ENCODE data around the gene TRPM2. TPM values are rescaled to one million over a fixed set of nuclear protein-coding genes. Genes with fewer than 3 reads are reported as not detected.

The TRPM2 gene
- total and polyA plus RNA-seq, 2 of the 13 experiments (the other 11 are each of a cell fraction or from before 2014, with no cell fraction given) = 0.07 to 0.20 TPM

DNA sequence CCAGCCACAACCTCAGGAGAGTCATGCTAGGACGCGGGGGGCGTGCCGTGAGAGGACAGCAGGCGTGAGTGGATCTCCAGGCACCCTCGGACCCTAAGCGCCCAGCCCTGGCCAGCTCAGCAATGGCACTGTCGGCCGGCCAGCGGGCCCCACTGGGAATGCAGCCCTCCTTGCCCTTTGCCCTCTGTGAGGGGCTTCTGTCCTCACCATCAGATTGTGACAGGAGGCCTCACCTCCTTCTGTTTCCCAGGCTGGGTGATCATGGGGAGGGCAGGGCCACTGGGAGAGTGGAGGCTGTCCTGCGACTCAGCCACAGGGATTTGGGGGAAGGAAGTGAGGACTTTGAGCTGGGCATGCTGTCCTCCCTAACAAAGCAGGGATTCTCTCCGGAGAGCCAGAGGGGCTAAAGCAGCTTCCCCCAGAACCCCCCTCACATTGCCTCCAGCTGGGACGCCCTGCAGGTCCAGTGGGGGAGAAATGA lies 95.3 kb downstream of the TRPM2 start (continued):
- TF ChIP-seq KMT2B (CRISPR knock-in tag; IDR thresholded peaks at IDR 0.05) = 0 out of 2 replicates have a peak, but pooled peaks have one; percentile 23
- TF ChIP-seq SALL2 (CRISPR knock-in tag; IDR thresholded peaks at IDR 0.05) = no peak
- TF ChIP-seq, protein P1, sequence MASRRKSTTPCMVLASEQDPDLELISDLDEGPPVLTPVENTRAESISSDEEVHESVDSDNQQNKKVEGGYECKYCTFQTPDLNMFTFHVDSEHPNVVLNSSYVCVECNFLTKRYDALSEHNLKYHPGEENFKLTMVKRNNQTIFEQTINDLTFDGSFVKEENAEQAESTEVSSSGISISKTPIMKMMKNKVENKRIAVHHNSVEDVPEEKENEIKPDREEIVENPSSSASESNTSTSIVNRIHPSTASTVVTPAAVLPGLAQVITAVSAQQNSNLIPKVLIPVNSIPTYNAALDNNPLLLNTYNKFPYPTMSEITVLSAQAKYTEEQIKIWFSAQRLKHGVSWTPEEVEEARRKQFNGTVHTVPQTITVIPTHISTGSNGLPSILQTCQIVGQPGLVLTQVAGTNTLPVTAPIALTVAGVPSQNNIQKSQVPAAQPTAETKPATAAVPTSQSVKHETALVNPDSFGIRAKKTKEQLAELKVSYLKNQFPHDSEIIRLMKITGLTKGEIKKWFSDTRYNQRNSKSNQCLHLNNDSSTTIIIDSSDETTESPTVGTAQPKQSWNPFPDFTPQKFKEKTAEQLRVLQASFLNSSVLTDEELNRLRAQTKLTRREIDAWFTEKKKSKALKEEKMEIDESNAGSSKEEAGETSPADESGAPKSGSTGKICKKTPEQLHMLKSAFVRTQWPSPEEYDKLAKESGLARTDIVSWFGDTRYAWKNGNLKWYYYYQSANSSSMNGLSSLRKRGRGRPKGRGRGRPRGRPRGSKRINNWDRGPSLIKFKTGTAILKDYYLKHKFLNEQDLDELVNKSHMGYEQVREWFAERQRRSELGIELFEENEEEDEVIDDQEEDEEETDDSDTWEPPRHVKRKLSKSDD (CRISPR knock-in tag; IDR thresholded peaks at IDR 0.05; ENCODE audit: low read depth) = no peak
- TF ChIP-seq RFXAP (CRISPR knock-in tag; IDR thresholded peaks at IDR 0.05; ENCODE audit: borderline replicate concordance) = no peak
- no peak for TF ChIP-seq U2AF2 (IDR thresholded peaks at IDR 0.05; ENCODE audit: low read depth, low read length)
- TF ChIP-seq, protein P2, sequence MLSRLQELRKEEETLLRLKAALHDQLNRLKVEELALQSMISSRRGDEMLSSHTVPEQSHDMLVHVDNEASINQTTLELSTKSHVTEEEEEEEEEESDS (CRISPR knock-in tag; IDR thresholded peaks at IDR 0.05; ENCODE audit: borderline replicate concordance) = no peak
- TF ChIP-seq, protein P3, sequence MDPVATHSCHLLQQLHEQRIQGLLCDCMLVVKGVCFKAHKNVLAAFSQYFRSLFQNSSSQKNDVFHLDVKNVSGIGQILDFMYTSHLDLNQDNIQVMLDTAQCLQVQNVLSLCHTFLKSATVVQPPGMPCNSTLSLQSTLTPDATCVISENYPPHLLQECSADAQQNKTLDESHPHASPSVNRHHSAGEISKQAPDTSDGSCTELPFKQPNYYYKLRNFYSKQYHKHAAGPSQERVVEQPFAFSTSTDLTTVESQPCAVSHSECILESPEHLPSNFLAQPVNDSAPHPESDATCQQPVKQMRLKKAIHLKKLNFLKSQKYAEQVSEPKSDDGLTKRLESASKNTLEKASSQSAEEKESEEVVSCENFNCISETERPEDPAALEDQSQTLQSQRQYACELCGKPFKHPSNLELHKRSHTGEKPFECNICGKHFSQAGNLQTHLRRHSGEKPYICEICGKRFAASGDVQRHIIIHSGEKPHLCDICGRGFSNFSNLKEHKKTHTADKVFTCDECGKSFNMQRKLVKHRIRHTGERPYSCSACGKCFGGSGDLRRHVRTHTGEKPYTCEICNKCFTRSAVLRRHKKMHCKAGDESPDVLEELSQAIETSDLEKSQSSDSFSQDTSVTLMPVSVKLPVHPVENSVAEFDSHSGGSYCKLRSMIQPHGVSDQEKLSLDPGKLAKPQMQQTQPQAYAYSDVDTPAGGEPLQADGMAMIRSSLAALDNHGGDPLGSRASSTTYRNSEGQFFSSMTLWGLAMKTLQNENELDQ (CRISPR knock-in tag; IDR thresholded peaks at IDR 0.05; ENCODE audit: borderline replicate concordance) = no peak
- no peak for TF ChIP-seq SNRNP70 (IDR thresholded peaks at IDR 0.05; ENCODE audit: low read depth, low read length)
- TF ChIP-seq, protein P4, sequence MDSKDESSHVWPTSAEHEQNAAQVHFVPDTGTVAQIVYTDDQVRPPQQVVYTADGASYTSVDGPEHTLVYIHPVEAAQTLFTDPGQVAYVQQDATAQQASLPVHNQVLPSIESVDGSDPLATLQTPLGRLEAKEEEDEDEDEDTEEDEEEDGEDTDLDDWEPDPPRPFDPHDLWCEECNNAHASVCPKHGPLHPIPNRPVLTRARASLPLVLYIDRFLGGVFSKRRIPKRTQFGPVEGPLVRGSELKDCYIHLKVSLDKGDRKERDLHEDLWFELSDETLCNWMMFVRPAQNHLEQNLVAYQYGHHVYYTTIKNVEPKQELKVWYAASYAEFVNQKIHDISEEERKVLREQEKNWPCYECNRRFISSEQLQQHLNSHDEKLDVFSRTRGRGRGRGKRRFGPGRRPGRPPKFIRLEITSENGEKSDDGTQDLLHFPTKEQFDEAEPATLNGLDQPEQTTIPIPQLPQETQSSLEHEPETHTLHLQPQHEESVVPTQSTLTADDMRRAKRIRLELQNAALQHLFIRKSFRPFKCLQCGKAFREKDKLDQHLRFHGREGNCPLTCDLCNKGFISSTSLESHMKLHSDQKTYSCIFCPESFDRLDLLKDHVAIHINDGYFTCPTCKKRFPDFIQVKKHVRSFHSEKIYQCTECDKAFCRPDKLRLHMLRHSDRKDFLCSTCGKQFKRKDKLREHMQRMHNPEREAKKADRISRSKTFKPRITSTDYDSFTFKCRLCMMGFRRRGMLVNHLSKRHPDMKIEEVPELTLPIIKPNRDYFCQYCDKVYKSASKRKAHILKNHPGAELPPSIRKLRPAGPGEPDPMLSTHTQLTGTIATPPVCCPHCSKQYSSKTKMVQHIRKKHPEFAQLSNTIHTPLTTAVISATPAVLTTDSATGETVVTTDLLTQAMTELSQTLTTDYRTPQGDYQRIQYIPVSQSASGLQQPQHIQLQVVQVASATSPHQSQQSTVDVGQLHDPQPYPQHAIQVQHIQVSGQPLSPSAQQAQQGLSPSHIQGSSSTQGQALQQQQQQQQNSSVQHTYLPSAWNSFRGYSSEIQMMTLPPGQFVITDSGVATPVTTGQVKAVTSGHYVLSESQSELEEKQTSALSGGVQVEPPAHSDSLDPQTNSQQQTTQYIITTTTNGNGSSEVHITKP (CRISPR knock-in tag; IDR thresholded peaks at IDR 0.05; ENCODE audit: low read depth) = no peak
- TF ChIP-seq, protein P5, sequence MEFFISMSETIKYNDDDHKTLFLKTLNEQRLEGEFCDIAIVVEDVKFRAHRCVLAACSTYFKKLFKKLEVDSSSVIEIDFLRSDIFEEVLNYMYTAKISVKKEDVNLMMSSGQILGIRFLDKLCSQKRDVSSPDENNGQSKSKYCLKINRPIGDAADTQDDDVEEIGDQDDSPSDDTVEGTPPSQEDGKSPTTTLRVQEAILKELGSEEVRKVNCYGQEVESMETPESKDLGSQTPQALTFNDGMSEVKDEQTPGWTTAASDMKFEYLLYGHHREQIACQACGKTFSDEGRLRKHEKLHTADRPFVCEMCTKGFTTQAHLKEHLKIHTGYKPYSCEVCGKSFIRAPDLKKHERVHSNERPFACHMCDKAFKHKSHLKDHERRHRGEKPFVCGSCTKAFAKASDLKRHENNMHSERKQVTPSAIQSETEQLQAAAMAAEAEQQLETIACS (CRISPR knock-in tag; IDR thresholded peaks at IDR 0.05) = no peak
- no peak for TF ChIP-seq EHMT2 (IDR thresholded peaks at IDR 0.05; ENCODE audit: borderline replicate concordance, low read depth, low read length)
- no peak for TF ChIP-seq ATAD3A (CRISPR knock-in tag; IDR thresholded peaks at IDR 0.05)
- 0 out of 2 replicates have a peak, but pooled peaks have one; percentile 53 for TF ChIP-seq HNRNPL (IDR thresholded peaks at IDR 0.05; ENCODE audit: low read depth, low read length)
- TF ChIP-seq ZNF543 (CRISPR knock-in tag; IDR thresholded peaks at IDR 0.05) = no peak
- TF ChIP-seq EP300 (IDR thresholded peaks at IDR 0.05; ENCODE audit: low read depth in 2 of 2, low read length in 2 of 2) = no peak
- TF ChIP-seq EP300 (CRISPR knock-in tag; IDR thresholded peaks at IDR 0.05; ENCODE audit: borderline replicate concordance) = no peak
- no peak for TF ChIP-seq CENPX (CRISPR knock-in tag; IDR thresholded peaks at IDR 0.05)
- TF ChIP-seq PHF20 (CRISPR knock-in tag; IDR thresholded peaks at IDR 0.05) = no peak
- no peak for TF ChIP-seq GZF1 (CRISPR knock-in tag; IDR thresholded peaks at IDR 0.05)
- no peak for TF ChIP-seq CENPT (CRISPR knock-in tag; IDR thresholded peaks at IDR 0.05; ENCODE audit: low read depth)

Measured in HepG2 (cell line).